Lower lobe of right lung (tissue), 2 donors: ENCODE measurements around the gene ANKRD13A. TPM values are rescaled to one million over a fixed set of nuclear protein-coding genes. Genes with fewer than 3 reads are reported as not detected.
A peak's percentile ranks its signal among the peaks of the same experiment; 100 is the strongest.

Experiments
- ATAC-seq, 2 donors: fragments of 200-7000 bp; cut with Tn5 transposase; one replicate each; pipeline ENCODE4 v1.9.1; 2020 to 2022; ENCODE audit warnings: mild to moderate bottlenecking in 2 of 2, moderate library complexity in 2 of 2
- DNase-seq: peaks from one replicate; pipeline ENCODE4 v3.0.0-alpha.2; 2020
- H3K27ac ChIP-seq: fragments of 200-600 bp; one replicate; pipeline ENCODE4 v1.8.0; 2022
- H3K27me3 ChIP-seq: fragments of 200-600 bp; one replicate; pipeline ENCODE4 v1.8.0; 2022; ENCODE audit warnings: low read depth
- H3K36me3 ChIP-seq: fragments of 200-600 bp; one replicate; pipeline ENCODE4 v1.8.0; 2022; ENCODE audit warnings: mild to moderate bottlenecking
- H3K4me1 ChIP-seq: fragments of 200-600 bp; one replicate; pipeline ENCODE4 v1.8.0; 2022
- H3K4me3 ChIP-seq: fragments of 200-600 bp; one replicate; pipeline ENCODE4 v1.8.0; 2022; ENCODE audit warnings: mild to moderate bottlenecking
- H3K9me3 ChIP-seq: fragments of 200-600 bp; one replicate; pipeline ENCODE4 v1.8.0; 2022
- CTCF ChIP-seq: fragments of 200-600 bp; IDR thresholded peaks from one replicate; pipeline ENCODE4 v1.8.0; 2022; ENCODE audit warnings: antibody characterized with exemption, mild to moderate bottlenecking
- intact Hi-C: fragments of 100-400 bp; cut with DNase I; formaldehyde crosslinking; loops from one replicate; pipeline ENCODE4 v1.11.0; 2022
- long read RNA-seq: library from polyadenylated mRNA; unstranded; transcript quantifications from one replicate; pipeline ENCODE4 v2.0.0, GENCODE V29; 2021
- total RNA-seq: library from RNA; stranded (reverse); fragmentation: NEBNext Ultra II Directional; extraction: Animal tissue kit (Norgen Biotek cat#: 25700); gene quantifications from one replicate; pipeline ENCODE4 v1.2.1, GENCODE V29; 2021
- donor health status: DM: no; HTN: yes; CAD: no; lungs with severe emphysema.

ANKRD13A gene
- 62.5 TPM for total RNA-seq
- long read RNA-seq, full-length matches to known transcripts = 17 of 85 reads
- long read RNA-seq, partial matches to known transcripts = 6 of 85 reads
- long read RNA-seq, other reads (novel, unspliced or antisense) = 62 of 85 reads

GRCh38 chr12:109998904-109999648, at the start of gene ANKRD13A:
TSS of gene ANKRD13A (plus strand) at chr12:109999430. CDS start at chr12:109999689, 259 bp downstream.
- peak within 1 kb of the TSS; percentile 97 for H3K4me3 ChIP-seq
- peak; percentile 91 to 92 for ATAC-seq
- intact Hi-C loops = no loop called here
- H3K27me3 ChIP-seq = no peaks in the 10 kb centered on the region
- H3K4me1 ChIP-seq = peaks cover 55% of the 10 kb centered on the region
- peak; percentile 92 for DNase-seq
- no peaks in the 10 kb centered on the region for H3K36me3 ChIP-seq
- H3K27ac ChIP-seq = peak within 1 kb of the TSS; percentile 96
- TF ChIP-seq CTCF = no peak
- H3K9me3 ChIP-seq = no peaks in the 10 kb centered on the region

DNA sequence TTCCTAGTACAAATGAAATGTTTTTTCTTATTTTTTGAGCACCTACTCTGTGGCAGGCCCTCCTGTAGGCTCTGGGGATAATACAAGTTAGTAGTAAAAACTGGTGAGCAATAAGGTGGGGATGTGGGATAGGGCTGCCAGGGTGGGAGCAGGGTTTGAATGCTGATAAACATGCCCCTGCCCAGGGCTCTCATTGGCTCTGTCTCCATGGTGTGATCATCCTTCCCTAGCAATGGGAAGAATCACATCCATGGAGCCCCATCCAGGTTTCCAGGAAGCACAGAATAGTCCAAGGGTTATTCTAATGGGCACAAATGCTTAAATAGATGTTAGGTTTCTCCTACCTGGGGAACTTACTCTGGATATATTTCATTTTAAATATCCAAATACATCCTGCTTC, 48.6 kb upstream of the ANKRD13A start:
- H3K9me3 ChIP-seq = no peaks in the 10 kb centered on the region
- TF ChIP-seq CTCF = no peak
- ATAC-seq = no peak
- DNase-seq = no peak
- peaks cover 38% of the 10 kb centered on the region for H3K4me1 ChIP-seq
- H3K36me3 ChIP-seq = peaks cover 91% of the 10 kb centered on the region
- no peaks in the 10 kb centered on the region for H3K27me3 ChIP-seq
- intact Hi-C loops = no loop called here
- no peak overlapping the region for H3K27ac ChIP-seq
- no peak overlapping the region for H3K4me3 ChIP-seq

DNA sequence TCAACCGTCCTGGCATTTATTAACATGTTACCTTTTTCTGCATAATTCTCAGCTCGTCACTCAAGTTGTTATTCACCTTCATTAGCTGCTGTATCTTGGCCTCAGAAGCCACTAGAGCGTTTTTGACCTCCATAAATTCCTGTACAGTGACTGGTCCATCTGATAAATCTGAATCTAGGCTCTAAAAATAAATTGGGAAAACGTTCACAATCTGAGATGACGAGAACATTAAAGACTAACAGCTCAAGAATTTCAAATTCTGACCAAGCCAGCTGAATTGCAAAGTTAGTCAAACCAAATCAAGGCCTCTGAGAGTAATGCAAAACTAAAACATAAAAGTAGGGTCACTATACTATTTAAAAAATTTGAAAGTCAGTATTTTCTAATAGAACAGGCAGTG, 48.1 kb upstream of the ANKRD13A start:
- Histone ChIP-seq H3K27me3 (no peaks in the 10 kb centered on the region), H3K9me3 (no peaks in the 10 kb centered on the region), H3K36me3 (peaks cover 96% of the 10 kb centered on the region), H3K4me3 (no peak overlapping the region), H3K4me1 (peaks cover 37% of the 10 kb centered on the region), H3K27ac (peak overlapping the region; percentile 25)
- no peak for ATAC-seq
- no peak for DNase-seq
- no peak for TF ChIP-seq CTCF
- intact Hi-C loops = no loop called here

GRCh38 chr12:109951751-109952150, 47.5 kb upstream of the ANKRD13A start:
- TF ChIP-seq CTCF = no peak
- intact Hi-C loops = no loop called here
- Histone ChIP-seq H3K4me3 (no peak overlapping the region), H3K27ac (peak overlapping the region; percentile 25), H3K36me3 (peaks cover 99% of the 10 kb centered on the region), H3K9me3 (no peaks in the 10 kb centered on the region), H3K27me3 (no peaks in the 10 kb centered on the region), H3K4me1 (peaks cover 31% of the 10 kb centered on the region)
- DNase-seq (no peak), ATAC-seq (peak in 1 of 2 donors; percentile 21)

DNA sequence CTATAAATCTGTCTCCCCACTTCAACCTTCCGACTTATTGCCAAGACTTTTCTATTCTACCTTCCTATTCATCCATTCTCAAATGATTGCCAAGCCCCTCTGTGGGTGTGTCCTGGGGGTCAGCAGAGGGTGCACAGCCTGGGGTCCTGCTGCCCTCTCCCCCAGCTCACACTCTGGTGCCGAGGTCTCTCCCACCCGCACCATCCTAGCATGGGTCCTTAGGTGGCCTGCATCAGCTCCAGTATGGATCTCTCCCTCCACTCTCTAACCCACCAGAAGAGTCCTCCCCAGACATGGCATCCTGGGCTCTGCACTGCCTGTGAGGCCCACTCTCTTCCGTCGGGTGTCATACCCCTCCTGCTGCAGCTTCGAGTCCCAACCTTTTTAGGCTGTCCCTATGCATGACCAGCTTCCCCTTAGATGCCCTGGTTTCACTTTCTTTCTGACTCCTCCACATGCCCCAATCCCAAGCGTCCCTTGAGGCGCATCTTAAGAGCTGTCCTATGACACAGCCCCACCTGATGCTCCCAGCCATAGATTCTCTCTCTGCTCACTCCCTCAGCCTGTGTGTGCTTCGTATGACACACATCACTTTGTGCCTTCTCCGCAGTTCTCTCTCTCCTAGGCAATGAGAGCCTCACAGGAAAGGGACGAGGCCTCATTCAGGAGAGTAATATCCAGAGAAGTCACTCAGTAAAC, 46.9 kb upstream of the ANKRD13A start:
- no peaks in the 10 kb centered on the region for H3K27me3 ChIP-seq
- H3K36me3 ChIP-seq = peaks cover 99% of the 10 kb centered on the region
- no peak overlapping the region for H3K27ac ChIP-seq
- no peak for DNase-seq
- intact Hi-C loops = no loop called here
- H3K4me1 ChIP-seq = peaks cover 25% of the 10 kb centered on the region
- peak; percentile 62 to 64 for ATAC-seq
- no peak for TF ChIP-seq CTCF
- H3K9me3 ChIP-seq = no peaks in the 10 kb centered on the region
- no peak overlapping the region for H3K4me3 ChIP-seq
